Renal pelvis (tissue), 4 donors: ENCODE measurements around the gene FLAD1. TPM values are rescaled to one million over a fixed set of nuclear protein-coding genes. Genes with fewer than 3 reads are reported as not detected.

Source experiments
- DNase-seq: peaks from one replicate; pipeline ENCODE4 v3.0.0-alpha.2; 2013
- polyA plus RNA-seq, 3 donors: library from polyadenylated mRNA; unstranded; fragments of 120-200 nt; gene quantifications; one replicate each; pipeline ENCODE4 v1.2.1, GENCODE V29; 2013; ENCODE audit not compliant: insufficient read length in 3 of 3

FLAD1 gene
- polyA plus RNA-seq, 3 donors: 34.1 to 39.0 (median 38.4) TPM

GRCh38 chr1:155002464-155003226 lies 19.5 kb downstream of the FLAD1 start, which contains the start of gene ZBTB7B:
ZBTB7B (plus strand) TSS chr1:155002802; CDS start chr1:155014661, 11,859 bp downstream.
- no peak for DNase-seq

- DNase-seq: no peak
These were observed 20.2 kb downstream of the FLAD1 start for GRCh38 chr1:155003227-155003765.

- DNase-seq: no peak
These were observed 20.7 kb downstream of the FLAD1 start for GRCh38 chr1:155003766-155004351.

- DNase-seq: no peak
These were observed 21.4 kb downstream of the FLAD1 start for GRCh38 chr1:155004352-155005075.

- DNase-seq: no peak
These were observed 22.2 kb downstream of the FLAD1 start for GRCh38 chr1:155005076-155006011.

- no peak for DNase-seq
These were observed 23.5 kb downstream of the FLAD1 start for GRCh38 chr1:155006601-155007101.

GRCh38 chr1:155007251-155007828 lies 24.2 kb downstream of the FLAD1 start:
- no peak for DNase-seq

- no peak for DNase-seq
These were observed 25.1 kb downstream of the FLAD1 start for GRCh38 chr1:155008015-155008941.

GRCh38 chr1:155009221-155009711 lies 26.1 kb downstream of the FLAD1 start:
- no peak for DNase-seq

- no peak for DNase-seq
These were observed 26.6 kb downstream of the FLAD1 start for GRCh38 chr1:155009742-155010141.

GRCh38 chr1:155010211-155010918 lies 27.2 kb downstream of the FLAD1 start:
- no peak for DNase-seq

- DNase-seq: no peak
These were observed 27.9 kb downstream of the FLAD1 start for GRCh38 chr1:155011004-155011416.

- no peak for DNase-seq
These were observed 28.4 kb downstream of the FLAD1 start for GRCh38 chr1:155011437-155012025.

- DNase-seq: no peak
These were observed 28.9 kb downstream of the FLAD1 start for GRCh38 chr1:155012026-155012546.

- no peak for DNase-seq
These were observed 29.8 kb downstream of the FLAD1 start for GRCh38 chr1:155012776-155013602.

- DNase-seq: no peak
These were observed 30.5 kb downstream of the FLAD1 start for GRCh38 chr1:155013632-155014031.
